HG02642 (cell line): Measurements from ENCODE around the gene ADCY5.

Experiments used
- ATAC-seq: cut with Tn5 transposase; IDR thresholded peaks from one replicate; pipeline ENCODE4 v1.9.1; 2021; ENCODE audit warnings: mild to moderate bottlenecking; ENCODE audit not compliant: unreplicated experiment, poor library complexity

ADCY5 gene

GRCh38 chr3:123332124-123332641, 116.7 kb downstream of the ADCY5 start:
- ATAC-seq: no peak

- ATAC-seq: no peak
Measured at GRCh38 chr3:123331651-123332050, 117.2 kb downstream of the ADCY5 start.

GRCh38 chr3:123331006-123331405, 117.9 kb downstream of the ADCY5 start:
- no peak for ATAC-seq

- ATAC-seq: no peak
Measured at GRCh38 chr3:123330441-123330991, 118.4 kb downstream of the ADCY5 start.

DNA sequence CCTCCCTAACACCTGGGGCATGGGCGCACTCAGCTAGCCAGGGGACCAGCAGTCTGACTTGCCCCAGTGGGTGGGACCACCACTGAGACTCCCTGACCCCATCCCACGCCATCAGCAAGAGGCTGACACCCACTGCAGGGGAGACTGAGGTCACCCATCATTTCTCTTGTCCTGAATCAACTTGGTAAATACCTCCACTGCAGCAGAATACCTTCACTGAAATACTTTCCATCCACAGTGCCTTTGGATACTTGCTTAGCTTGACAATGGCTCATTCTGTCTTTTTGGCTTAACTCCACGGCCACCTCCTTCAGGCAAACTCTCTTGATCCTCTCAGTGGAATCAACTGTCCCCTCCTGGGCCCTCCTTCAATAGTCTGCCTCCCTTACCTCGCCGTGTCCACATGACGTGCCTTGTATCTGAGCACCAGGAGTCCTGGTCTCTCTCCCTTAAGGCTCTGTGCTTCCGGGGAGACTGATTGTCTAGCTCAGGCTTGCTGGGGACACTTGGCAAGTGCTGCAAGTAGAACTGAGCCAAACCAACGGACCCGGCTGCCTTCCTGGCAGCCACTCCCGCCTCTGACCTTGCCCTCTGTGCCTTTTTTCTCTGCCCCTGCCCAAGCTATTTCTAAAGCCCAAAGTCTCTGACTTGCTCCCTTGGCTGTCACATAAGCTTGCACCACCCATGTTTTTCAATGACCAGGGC, 119.1 kb downstream of the ADCY5 start:
- no peak for ATAC-seq

DNA sequence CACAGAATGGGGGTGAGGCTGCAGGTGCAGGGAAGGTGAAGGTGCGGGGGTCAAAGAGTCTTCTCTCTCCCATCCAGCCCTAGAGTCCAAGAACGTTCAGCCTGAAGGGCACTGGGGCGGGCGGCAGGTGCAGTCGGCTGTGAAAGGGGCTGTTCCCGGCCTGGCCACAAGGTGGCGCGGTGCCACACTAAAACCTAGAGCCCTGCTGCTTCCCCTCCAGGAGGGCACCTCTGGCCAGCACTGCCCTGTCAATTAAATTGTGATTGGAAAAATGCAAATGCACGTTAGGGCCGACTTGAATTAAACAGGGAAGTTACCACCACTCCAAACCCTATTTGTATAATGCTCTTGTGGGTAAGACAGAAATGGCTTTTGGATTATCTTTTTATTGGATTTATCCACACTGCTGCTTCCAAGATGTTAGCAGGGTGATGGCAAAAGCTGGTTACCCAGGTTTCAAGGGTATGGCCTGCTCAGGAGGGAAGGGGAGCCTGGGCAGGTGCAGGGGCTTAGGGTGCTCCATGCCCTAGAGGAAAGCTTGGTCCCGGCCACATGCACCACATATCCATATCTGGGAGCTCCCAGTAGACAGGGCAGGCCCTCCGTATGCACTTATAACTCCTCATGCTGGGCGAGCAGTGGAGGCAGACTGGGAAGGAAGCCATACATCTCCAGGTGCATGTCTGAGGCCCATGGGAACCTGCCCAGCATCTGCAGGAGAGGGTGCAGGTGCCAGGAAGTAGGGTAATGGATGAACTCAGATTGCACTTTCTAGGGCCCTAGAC, 119.8 kb downstream of the ADCY5 start:
- ATAC-seq: peak; percentile 69

GRCh38 chr3:123327956-123328850, 120.7 kb downstream of the ADCY5 start:
- ATAC-seq: no peak

GRCh38 chr3:123327480-123327879, 121.4 kb downstream of the ADCY5 start:
- ATAC-seq: no peak

- no peak for ATAC-seq
Measured at GRCh38 chr3:123326531-123326930, 122.4 kb downstream of the ADCY5 start.

DNA sequence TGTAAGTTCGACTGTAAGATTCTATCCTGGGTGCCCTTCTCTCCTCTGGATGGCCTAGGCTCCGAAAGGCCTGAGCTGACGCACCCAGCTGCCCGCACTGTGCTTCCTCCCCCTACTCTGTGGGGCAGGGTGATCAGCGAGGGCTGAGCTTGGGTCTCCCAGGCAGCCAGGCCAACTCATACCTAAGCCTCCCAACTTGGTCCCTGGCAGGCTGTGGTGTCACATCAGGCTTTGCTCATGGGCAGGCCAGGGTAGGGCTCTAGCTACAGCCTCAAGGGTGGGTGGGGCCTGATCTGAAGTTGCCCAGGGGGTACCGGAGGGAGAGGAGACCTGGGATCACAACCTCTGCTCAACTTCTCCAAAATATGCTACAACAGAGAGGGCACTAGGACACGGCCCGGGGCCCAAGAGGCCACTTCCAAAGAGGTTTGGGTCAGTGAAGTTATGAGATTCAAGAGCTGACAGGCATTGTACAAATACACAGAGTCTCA, 123.1 kb downstream of the ADCY5 start:
- ATAC-seq: no peak

- no peak for ATAC-seq
Measured at GRCh38 chr3:123324880-123325765, 123.8 kb downstream of the ADCY5 start.

GRCh38 chr3:123323781-123324180, 125.1 kb downstream of the ADCY5 start:
- ATAC-seq: no peak

GRCh38 chr3:123322866-123323265, 126.0 kb downstream of the ADCY5 start:
- no peak for ATAC-seq

DNA sequence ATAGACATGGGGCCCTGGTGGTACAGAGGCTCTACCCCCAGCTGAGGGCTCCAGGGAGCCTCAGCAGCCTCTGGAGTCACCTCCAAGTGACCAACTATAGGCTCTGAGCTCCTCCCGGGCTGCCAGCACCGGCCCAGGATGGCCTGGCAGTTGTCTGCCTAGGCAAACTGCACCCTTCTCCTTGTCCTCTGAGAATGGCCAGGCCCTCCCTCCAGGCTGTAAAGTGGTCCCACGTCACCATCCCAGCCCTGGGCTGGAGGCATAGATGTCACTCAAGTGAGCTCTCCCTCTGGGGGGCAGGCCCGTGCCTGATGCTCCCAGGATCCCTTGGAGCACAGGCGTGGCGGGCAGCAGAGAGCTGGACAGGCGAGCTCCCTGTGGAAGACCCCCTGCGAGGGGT, 127.1 kb downstream of the ADCY5 start:
- no peak for ATAC-seq

DNA sequence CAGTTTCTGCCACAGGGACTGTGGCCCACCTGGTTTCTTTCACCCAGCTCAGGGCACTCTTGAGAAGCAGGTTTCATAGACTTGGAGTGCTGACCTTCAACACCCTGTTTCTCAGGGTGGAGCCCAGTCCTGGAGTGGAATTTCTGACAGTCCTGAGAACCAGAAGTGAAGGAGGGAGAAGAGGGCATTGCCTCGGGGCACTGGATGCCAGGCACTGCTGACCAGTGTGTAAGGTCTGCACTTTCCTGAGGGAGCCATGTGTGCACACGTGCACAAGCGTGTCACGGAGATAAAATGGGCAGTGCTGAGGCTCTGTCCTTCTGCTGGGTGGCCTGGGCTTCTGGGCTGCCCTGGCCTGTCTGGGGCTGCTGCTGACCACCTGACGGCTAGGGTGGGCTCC, 128.7 kb downstream of the ADCY5 start:
- no peak for ATAC-seq

GRCh38 chr3:123319760-123320159, 129.1 kb downstream of the ADCY5 start:
- no peak for ATAC-seq

DNA sequence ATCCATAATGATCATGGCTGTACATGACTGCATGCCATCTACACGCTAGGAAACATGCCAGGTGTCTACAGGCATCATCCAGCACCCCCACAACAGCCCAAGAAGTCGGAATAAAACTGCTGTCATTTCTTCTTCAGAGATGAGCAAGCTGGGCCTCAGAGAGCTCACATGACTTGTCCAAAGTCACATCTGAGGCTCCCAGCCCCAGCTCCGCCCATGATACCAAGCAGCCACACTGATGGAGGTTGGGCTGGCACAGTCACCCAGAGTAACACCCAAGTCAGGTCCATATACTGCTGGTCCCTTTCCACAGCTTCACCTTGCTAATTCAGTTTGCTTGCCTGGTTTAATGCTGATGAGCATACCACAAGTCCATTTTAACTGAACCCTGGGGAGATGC, 130.5 kb downstream of the ADCY5 start:
- no peak for ATAC-seq

- no peak for ATAC-seq
Measured at GRCh38 chr3:123317716-123318115, 131.2 kb downstream of the ADCY5 start.

DNA sequence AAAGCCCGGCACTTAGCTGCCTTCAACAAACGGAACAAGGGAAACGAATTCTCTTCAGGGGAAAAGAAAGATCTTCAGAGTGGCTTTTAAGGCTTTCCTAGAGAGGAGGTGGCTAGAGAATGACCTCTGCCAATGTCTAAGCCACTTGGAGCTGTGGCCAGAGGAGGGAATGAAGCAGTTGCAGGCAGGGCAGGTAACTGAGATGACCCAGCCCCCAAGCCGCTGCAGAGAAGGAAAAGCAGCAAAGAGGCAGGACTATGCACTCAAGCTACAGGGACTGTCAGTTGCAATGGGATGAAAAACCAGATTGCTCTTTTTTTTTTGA, 133.7 kb downstream of the ADCY5 start:
- no peak for ATAC-seq
